Upper lobe of left lung (tissue), 6 donors: ENCODE measurements around the gene CYP3A5. TPM values are rescaled to one million over a fixed set of nuclear protein-coding genes. Genes with fewer than 3 reads are reported as not detected.

Experiments
- ATAC-seq, 2 donors: fragments of 200-7000 bp; cut with Tn5 transposase; one replicate each; pipeline ENCODE4 v1.9.1; 2022; ENCODE audit warnings: mild to moderate bottlenecking in 2 of 2, moderate library complexity in 2 of 2; ENCODE audit not compliant: low FRiP score in 2 of 2
- DNase-seq, 2 donors: peaks; one replicate each; pipeline ENCODE4 v3.0.0-alpha.2; 2019 to 2020
- H3K27ac ChIP-seq, 4 donors: fragments of 200-600 bp; sonication (generic); one replicate each; pipeline ENCODE4 v1.5.1; 2016 to 2019
- H3K27me3 ChIP-seq, 4 donors: fragments of 200-600 bp; sonication (generic); one replicate each; pipeline ENCODE4 v1.5.1; 2017 to 2019
- H3K36me3 ChIP-seq, 4 donors: fragments of 200-600 bp; sonication (generic); one replicate each; pipeline ENCODE4 v1.5.1; 2016 to 2019
- H3K4me1 ChIP-seq, 4 donors: fragments of 200-600 bp; sonication (generic); one replicate each; pipeline ENCODE4 v1.5.1; 2018 to 2019
- H3K4me3 ChIP-seq, 4 donors: fragments of 200-600 bp; sonication (generic); one replicate each; pipeline ENCODE4 v1.5.1; 2017 to 2019; ENCODE audit warnings: mild to moderate bottlenecking in 2 of 4, moderate library complexity in 1 of 4
- H3K9me3 ChIP-seq, 4 donors: fragments of 200-600 bp; sonication (generic); one replicate each; pipeline ENCODE4 v1.5.1; 2018 to 2019
- CTCF ChIP-seq, 6 experiments: fragments of 450-650 bp in 4 of 6; fragments of 200-600 bp in 2 of 6; sonication (generic) in 2 of 6; IDR thresholded peaks; one replicate each; pipeline ENCODE4 v1.5.1; 2016 to 2019; ENCODE audit warnings: antibody characterized with exemption in 6 of 6
- EP300 ChIP-seq, 4 donors: sonication (generic); formaldehyde crosslinking; IDR thresholded peaks; one replicate each; pipeline ENCODE4 v1.5.1; 2017; ENCODE audit warnings: antibody characterized with exemption in 4 of 4, control low read depth in 2 of 4
- POLR2A ChIP-seq, 4 donors: fragments of 450-650 bp; IDR thresholded peaks; one replicate each; pipeline ENCODE4 v1.5.1; 2016 to 2017; ENCODE audit warnings: antibody characterized with exemption in 4 of 4, mild to moderate bottlenecking in 2 of 4
- POLR2AphosphoS5 ChIP-seq, 2 donors: sonication (generic); formaldehyde crosslinking; IDR thresholded peaks; one replicate each; pipeline ENCODE4 v1.5.1; 2017; ENCODE audit warnings: antibody characterized with exemption in 2 of 2
- WGBS, 2 donors: methylation state at CpG; one replicate each; pipeline ENCODE4 v1.1.5; 2017 to 2018; 5-methylcytosine and 5-hydroxymethylcytosine counted together
- total RNA-seq, 6 donors: library from RNA; depleted of rRNA in 4 of 6; stranded (reverse); fragments of >200 nt in 4 of 6; gene quantifications; one replicate each; pipeline versions ENCODE4 v1.1.0 to v1.2.1, GENCODE V29; 2016 to 2021
- donor health status: DM: no; HTN: no; CAD: no; lungs with moderate emphysema.
- donor health status: DM: no; HTN: yes; CAD: no; lungs with severe emphysema.

The CYP3A5 gene
- total RNA-seq, 6 donors from 2014 or later, result 8.0 to 25.2 (median 14.2) TPM

- no peaks in the 10 kb centered on the region for H3K27me3 ChIP-seq
- H3K4me3 ChIP-seq, result peak overlapping the region; percentile 81 to 98 (median 92)
- H3K36me3 ChIP-seq, result peaks cover 4 to 26% (median 25%) of the 10 kb centered on the region in 4 donors
- H3K4me1 ChIP-seq, result peaks cover 12 to 25% (median 13%) of the 10 kb centered on the region in 4 donors
- no peaks in the 10 kb centered on the region for H3K9me3 ChIP-seq
- peak overlapping the region; percentile 82 to 94 (median 88) for H3K27ac ChIP-seq
- TF ChIP-seq POLR2A (IDR thresholded peaks at IDR 0.05), result no peak
- no peak for TF ChIP-seq EP300 (IDR thresholded peaks at IDR 0.05)
- no peak for TF ChIP-seq POLR2AphosphoS5 (IDR thresholded peaks at IDR 0.05)
- no peak for TF ChIP-seq CTCF (IDR thresholded peaks at IDR 0.05)
- no peak for DNase-seq
- no peak for ATAC-seq
- 84 to 90% methylated on average over 5 of the region's 5 CpGs for WGBS, 2 donors
Measured at GRCh38 chr7:99615989-99616358, 63.8 kb downstream of the CYP3A5 start.

- Histone ChIP-seq H3K4me3 (no peak overlapping the region), H3K27me3 (no peaks in the 10 kb centered on the region), H3K4me1 (peaks cover 12 to 25% (median 13%) of the 10 kb centered on the region in 4 donors), H3K36me3 (peaks cover 1 to 12% (median 11%) of the 10 kb centered on the region in 4 donors), H3K27ac (no peak overlapping the region), H3K9me3 (no peaks in the 10 kb centered on the region)
- TF ChIP-seq EP300 (IDR thresholded peaks at IDR 0.05) (no peak), POLR2AphosphoS5 (IDR thresholded peaks at IDR 0.05) (no peak), CTCF (IDR thresholded peaks at IDR 0.05) (no peak), POLR2A (IDR thresholded peaks at IDR 0.05) (no peak)
- WGBS, 2 donors, result 66 to 68% methylated on average over 3 of the region's 3 CpGs
- ATAC-seq, result no peak
- no peak for DNase-seq
Measured at GRCh38 chr7:99614495-99614894, 65.3 kb downstream of the CYP3A5 start.

GRCh38 chr7:99607548-99607947 lies 72.2 kb downstream of the CYP3A5 start:
- Histone ChIP-seq H3K36me3 (no peaks in the 10 kb centered on the region), H3K4me3 (no peak overlapping the region), H3K9me3 (no peaks in the 10 kb centered on the region), H3K4me1 (no peaks in the 10 kb centered on the region), H3K27me3 (no peaks in the 10 kb centered on the region), H3K27ac (no peak overlapping the region)
- 63 to 85% methylated on average over 6 to 9 of the region's 9 CpGs for WGBS, 2 donors
- DNase-seq, result no peak
- ATAC-seq, result no peak
- TF ChIP-seq EP300 (IDR thresholded peaks at IDR 0.05) (no peak), POLR2AphosphoS5 (IDR thresholded peaks at IDR 0.05) (no peak), CTCF (IDR thresholded peaks at IDR 0.05) (no peak), POLR2A (IDR thresholded peaks at IDR 0.05) (no peak)

- H3K36me3 ChIP-seq, result no peaks in the 10 kb centered on the region
- no peaks in the 10 kb centered on the region for H3K4me1 ChIP-seq
- no peak overlapping the region for H3K27ac ChIP-seq
- H3K27me3 ChIP-seq, result no peaks in the 10 kb centered on the region
- H3K4me3 ChIP-seq, result no peak overlapping the region
- H3K9me3 ChIP-seq, result no peaks in the 10 kb centered on the region
- DNase-seq (peak in 1 of 2 donors; percentile 22), ATAC-seq (no peak)
- WGBS, 2 donors, result 74 to 82% methylated on average over 8 of the region's 8 CpGs
- no peak for TF ChIP-seq CTCF (IDR thresholded peaks at IDR 0.05)
- no peak for TF ChIP-seq POLR2A (IDR thresholded peaks at IDR 0.05)
- TF ChIP-seq EP300 (IDR thresholded peaks at IDR 0.05), result no peak
- TF ChIP-seq POLR2AphosphoS5 (IDR thresholded peaks at IDR 0.05), result no peak
Measured at GRCh38 chr7:99606531-99606930, 73.3 kb downstream of the CYP3A5 start.

- Histone ChIP-seq H3K36me3 (no peaks in the 10 kb centered on the region), H3K4me3 (no peak overlapping the region), H3K27me3 (no peaks in the 10 kb centered on the region), H3K4me1 (no peaks in the 10 kb centered on the region), H3K27ac (no peak overlapping the region), H3K9me3 (no peaks in the 10 kb centered on the region)
- WGBS, 2 donors, result 89 to 92% methylated on average over 7 of the region's 7 CpGs
- ATAC-seq, result no peak
- DNase-seq, result no peak
- no peak for TF ChIP-seq CTCF (IDR thresholded peaks at IDR 0.05)
- TF ChIP-seq POLR2AphosphoS5 (IDR thresholded peaks at IDR 0.05), result no peak
- no peak for TF ChIP-seq POLR2A (IDR thresholded peaks at IDR 0.05)
- no peak for TF ChIP-seq EP300 (IDR thresholded peaks at IDR 0.05)
Measured at GRCh38 chr7:99605527-99605926, 74.3 kb downstream of the CYP3A5 start.
